SK-N-SH (cell line): ENCODE data around the gene ARMC6. TPM values are rescaled to one million over a fixed set of nuclear protein-coding genes. Genes with fewer than 3 reads are reported as not detected.

Experiments
- CTCF ChIA-PET: fragments of 300-600, 350-600 bp; formaldehyde crosslinking; extraction: SDS; loops from one replicate; lab custom pipeline; 2021; lab: Yijun Ruan, JAX
- POLR2A ChIA-PET: fragments of 350-600 bp; sonication (Branson Sonifier 250); formaldehyde crosslinking; extraction: SDS; loops from one replicate; lab custom pipeline; 2020; ENCODE audit warnings: antibody characterized with exemption, inconsistent platforms; lab: Yijun Ruan, JAX
- DNase-seq: peaks from one replicate; pipeline ENCODE4 v3.0.0; 2012
- H2AFZ ChIP-seq: fragments of 200-600 bp; sonication (generic); 2 replicates; pipeline ENCODE4 v1.8.1; 2016; ENCODE audit warnings: antibody characterized with exemption, mild to moderate bottlenecking, low read depth
- H3F3A ChIP-seq: fragments of 200-600 bp; sonication (generic); replicated peaks from 2 replicates; pipeline ENCODE3; 2016; ENCODE audit warnings: antibody characterized with exemption, mild to moderate bottlenecking; ENCODE audit not compliant: insufficient read depth
- H3K27ac ChIP-seq, 2 experiments: fragments of 200-500 bp in 1 of 2; fragments of 200-600 bp in 1 of 2; sonication (Bioruptor generic) in 1 of 2; sonication (generic), shearing (Covaris generic) in 1 of 2; 2 replicates each; pipeline versions ENCODE4 v1.5.1 to v1.6.1; 2014 to 2016; ENCODE audit warnings: low read depth in 2 of 2, inconsistent platforms in 1 of 2, low read length in 1 of 2, mild to moderate bottlenecking in 1 of 2, mixed read lengths in 1 of 2
- H3K27me3 ChIP-seq: fragments of 200-600 bp; sonication (generic), shearing (Covaris generic); 2 replicates; pipeline ENCODE4 v1.6.1; 2016; ENCODE audit warnings: mixed run types; ENCODE audit not compliant: insufficient read depth
- H3K36me3 ChIP-seq, 2 experiments: fragments of 200-500 bp in 1 of 2; fragments of 200-600 bp in 1 of 2; sonication (Bioruptor generic) in 1 of 2; sonication (generic) in 1 of 2; replicated peaks in 1 of 2; 2 replicates each; pipeline versions ENCODE3 to v1.5.1; 2014 to 2016; ENCODE audit warnings: low read length in 1 of 2, mild to moderate bottlenecking in 1 of 2; ENCODE audit not compliant: insufficient read depth in 2 of 2, control insufficient read depth in 1 of 2
- H3K4me1 ChIP-seq, 2 experiments: fragments of 200-500 bp in 1 of 2; fragments of 200-600 bp in 1 of 2; sonication (Bioruptor generic) in 1 of 2; sonication (generic), shearing (Covaris generic) in 1 of 2; 2 replicates each; pipeline versions ENCODE4 v1.5.1 to v1.6.1; 2014 to 2016; ENCODE audit warnings: low read depth in 1 of 2, low read length in 1 of 2, mixed run types in 1 of 2; ENCODE audit not compliant: insufficient read depth in 2 of 2, control insufficient read depth in 1 of 2
- H3K4me2 ChIP-seq: fragments of 200-600 bp; sonication (generic), shearing (Covaris generic); 2 replicates; pipeline ENCODE4 v1.6.1; 2017; ENCODE audit warnings: mixed run types
- H3K4me3 ChIP-seq, 2 experiments: fragments of 200-500 bp in 1 of 2; fragments of 200-600 bp in 1 of 2; sonication (Bioruptor generic) in 1 of 2; sonication (generic), shearing (Covaris generic) in 1 of 2; 2 replicates each; pipeline versions ENCODE4 v1.5.1 to v1.8.1; 2014 to 2016; ENCODE audit warnings: low read depth in 2 of 2, inconsistent platforms in 1 of 2, low read length in 1 of 2, mild to moderate bottlenecking in 1 of 2, mixed read lengths in 1 of 2, moderate library complexity in 1 of 2
- H3K79me2 ChIP-seq: fragments of 200-600 bp; sonication (generic); 2 replicates; pipeline ENCODE4 v1.8.1; 2017; ENCODE audit warnings: mild to moderate bottlenecking; ENCODE audit not compliant: insufficient read depth
- H3K9ac ChIP-seq: fragments of 200-600 bp; sonication (generic); 2 replicates; pipeline ENCODE4 v1.6.1; 2017; ENCODE audit warnings: mixed run types
- H3K9me2 ChIP-seq: fragments of 200-600 bp; sonication (generic); 2 replicates; pipeline ENCODE4 v1.6.1; 2017; ENCODE audit warnings: mixed run types
- H3K9me3 ChIP-seq: fragments of 200-600 bp; sonication (generic); 2 replicates; pipeline ENCODE4 v1.6.1; 2017; ENCODE audit warnings: mixed run types, mild to moderate bottlenecking, moderate library complexity
- H4K20me1 ChIP-seq: fragments of 200-600 bp; sonication (generic); 2 replicates; pipeline ENCODE4 v1.6.1; 2017; ENCODE audit warnings: mild to moderate bottlenecking, mixed run types; ENCODE audit not compliant: insufficient read depth
- CHD2 ChIP-seq: fragments of 150-350 bp; IDR thresholded peaks from 2 replicates; pipeline ENCODE4 v1.6.1; 2018; ENCODE audit warnings: low read length; ENCODE audit not compliant: partially characterized antibody
- EP300 ChIP-seq, 2 experiments: IDR thresholded peaks; 2 replicates each; pipeline versions ENCODE4 v1.4.0 to v1.6.1; 2012; ENCODE audit warnings: borderline replicate concordance in 1 of 2, low read depth in 1 of 2, low read length in 1 of 2
- FOXJ3 ChIP-seq: sonication (generic); formaldehyde crosslinking; IDR thresholded peaks from 2 replicates; pipeline ENCODE4 v1.5.1; 2020; ENCODE audit warnings: mild to moderate bottlenecking, missing genetic modification reagents
- GATA2 ChIP-seq: sonication (generic); formaldehyde crosslinking; IDR thresholded peaks from 2 replicates; pipeline ENCODE4 v1.5.0; 2020; ENCODE audit warnings: mild to moderate bottlenecking, missing genetic modification reagents
- IRF3 ChIP-seq: fragments of 150-350 bp; IDR thresholded peaks from 2 replicates; pipeline ENCODE4 v1.6.1; 2016; ENCODE audit warnings: mild to moderate bottlenecking, low read depth, low read length
- MAX ChIP-seq: IDR thresholded peaks from 2 replicates; pipeline ENCODE4 v1.4.0; 2012; ENCODE audit warnings: low read depth
- MXI1 ChIP-seq: IDR thresholded peaks from 2 replicates; pipeline ENCODE4 v1.6.1; 2012; ENCODE audit warnings: mild to moderate bottlenecking, low read depth, low read length, improper control_type of control experiment
- NRF1 ChIP-seq: IDR thresholded peaks from 2 replicates; pipeline ENCODE4 v1.6.1; 2012; ENCODE audit warnings: low read depth, mild to moderate bottlenecking, low read length
- RAD21 ChIP-seq: IDR thresholded peaks from 2 replicates; pipeline ENCODE4 v1.6.1; 2012; ENCODE audit warnings: mild to moderate bottlenecking, low read length
- REST ChIP-seq: IDR thresholded peaks from 2 replicates; pipeline ENCODE4 v1.6.1; 2012; ENCODE audit warnings: mild to moderate bottlenecking, low read depth, low read length, moderate library complexity
- SMC3 ChIP-seq: IDR thresholded peaks from 2 replicates; pipeline ENCODE4 v1.6.1; 2012; ENCODE audit warnings: low read depth, low read length, improper control_type of control experiment
- TAF1 ChIP-seq: IDR thresholded peaks from 2 replicates; pipeline ENCODE4 v1.6.1; 2012; ENCODE audit warnings: low read depth, mild to moderate bottlenecking, low read length, moderate library complexity, borderline replicate concordance
- YY1 ChIP-seq: IDR thresholded peaks from 2 replicates; pipeline ENCODE4 v1.4.0; 2012; ENCODE audit warnings: low read depth, mild to moderate bottlenecking
- WGBS: methylation state at CpG from one replicate; pipeline ENCODE4 v1.1.6; 2017; ENCODE audit warnings: low lambda C conversion rate; 5-methylcytosine and 5-hydroxymethylcytosine counted together
- polyA plus RNA-seq, 3 experiments: library from polyadenylated mRNA; depleted of rRNA; stranded (reverse); fragments of >200 nt; gene quantifications; 2 replicates each; pipeline ENCODE4 v1.2.3, GENCODE V29; 2012
- TF ChIP-seq, protein P1 (sequence below): fragments of 150-350 bp; IDR thresholded peaks from 2 replicates; pipeline ENCODE4 v1.6.1; 2017; ENCODE audit warnings: antibody characterized with exemption, low read length, low read depth, borderline replicate concordance
- TF ChIP-seq, protein P2 (sequence below): IDR thresholded peaks from 2 replicates; pipeline ENCODE4; 2012

Gene ARMC6
- polyA plus RNA-seq, 1 of the 3 experiments (the other 2 are of a cell fraction), result 34.7 TPM

GRCh38 chr19:18991006-18991405, 42.4 kb upstream of the ARMC6 start:
- Histone ChIP-seq H3K9ac (no peak overlapping the region), H3K4me3 (no peak overlapping the region), H3K9me2 (no peaks in the 10 kb centered on the region), H3K27ac (no peak overlapping the region), H3K27me3 (no peaks in the 10 kb centered on the region), H4K20me1 (no peaks in the 10 kb centered on the region; the same call in 1 of the 2 replicates), H3K9me3 (no peaks in the 10 kb centered on the region), H3K36me3 (peaks cover 16 to 36% of the 10 kb centered on the region in 2 experiments), H3F3A (peaks cover 5% of the 10 kb centered on the region), H3K4me1 (no peaks in the 10 kb centered on the region), H3K79me2 (no peaks in the 10 kb centered on the region), H2AFZ (no peak overlapping the region), H3K4me2 (no peak overlapping the region)
- ChIA-PET POLR2A (no interaction called here), CTCF (interaction anchor here (1.0 to 2.4 kb wide), 3 partner anchors 9 to 540 kb away, joined by 3 to 6 read pairs (median 3); no protein-coding TSS in a partner anchor)
- DNase-seq, result no peak
- WGBS, result 84% methylated on average over 11 of the region's 16 CpGs
- TF ChIP-seq SMC3, result no peak
- TF ChIP-seq, protein P1, sequence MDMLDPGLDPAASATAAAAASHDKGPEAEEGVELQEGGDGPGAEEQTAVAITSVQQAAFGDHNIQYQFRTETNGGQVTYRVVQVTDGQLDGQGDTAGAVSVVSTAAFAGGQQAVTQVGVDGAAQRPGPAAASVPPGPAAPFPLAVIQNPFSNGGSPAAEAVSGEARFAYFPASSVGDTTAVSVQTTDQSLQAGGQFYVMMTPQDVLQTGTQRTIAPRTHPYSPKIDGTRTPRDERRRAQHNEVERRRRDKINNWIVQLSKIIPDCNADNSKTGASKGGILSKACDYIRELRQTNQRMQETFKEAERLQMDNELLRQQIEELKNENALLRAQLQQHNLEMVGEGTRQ, result no peak
- TF ChIP-seq CHD2, result no peak
- TF ChIP-seq MXI1, result no peak
- TF ChIP-seq TAF1, result no peak
- no peak for TF ChIP-seq REST
- no peak for TF ChIP-seq NRF1
- TF ChIP-seq, protein P2, sequence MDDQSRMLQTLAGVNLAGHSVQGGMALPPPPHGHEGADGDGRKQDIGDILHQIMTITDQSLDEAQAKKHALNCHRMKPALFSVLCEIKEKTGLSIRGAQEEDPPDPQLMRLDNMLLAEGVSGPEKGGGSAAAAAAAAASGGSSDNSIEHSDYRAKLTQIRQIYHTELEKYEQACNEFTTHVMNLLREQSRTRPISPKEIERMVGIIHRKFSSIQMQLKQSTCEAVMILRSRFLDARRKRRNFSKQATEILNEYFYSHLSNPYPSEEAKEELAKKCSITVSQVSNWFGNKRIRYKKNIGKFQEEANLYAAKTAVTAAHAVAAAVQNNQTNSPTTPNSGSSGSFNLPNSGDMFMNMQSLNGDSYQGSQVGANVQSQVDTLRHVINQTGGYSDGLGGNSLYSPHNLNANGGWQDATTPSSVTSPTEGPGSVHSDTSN, result no peak
- TF ChIP-seq IRF3, result no peak
- no peak for TF ChIP-seq MAX
- TF ChIP-seq RAD21, result no peak
- no peak for TF ChIP-seq FOXJ3 (CRISPR knock-in tag)
- no peak for TF ChIP-seq GATA2 (CRISPR knock-in tag)
- TF ChIP-seq YY1, result no peak
- no peak for TF ChIP-seq EP300 (IDR thresholded peaks at IDR 0.05; ENCODE audit: borderline replicate concordance in 1 of 2, low read depth in 1 of 2, low read length in 1 of 2)
